GM12878 (cell line): ENCODE measurements around the gene SERPINE3. TPM values are rescaled to one million over a fixed set of nuclear protein-coding genes. Genes with fewer than 3 reads are reported as not detected.

Experiments
- ATAC-seq: fragments of 200-7000 bp; cut with Tn5 transposase; 3 replicates; pipeline ENCODE4 v1.9.1; 2020; ENCODE audit warnings: mild to moderate bottlenecking, moderate library complexity
- BruUV-seq: library from RNA; stranded (reverse); fragments of 400-500 nt; replicated peaks from 2 replicates; lab custom pipeline; 2021; lab: Mats Ljungman, UMichigan
- CTCF ChIA-PET: fragments of 300-600 bp; sonication (Branson Sonifier 250); formaldehyde crosslinking; extraction: SDS; loops from one replicate; lab custom pipeline; 2021; ENCODE audit warnings: inconsistent platforms; lab: Yijun Ruan, JAX
- POLR2A ChIA-PET: fragments of 350-600 bp; formaldehyde crosslinking; extraction: SDS; loops from one replicate; lab custom pipeline; 2021; ENCODE audit warnings: inconsistent platforms; lab: Charles Lee
- RAD21 ChIA-PET: fragments of 300-600 bp; sonication (Branson Sonifier 250); formaldehyde crosslinking; loops from one replicate; lab custom pipeline; 2023; ENCODE audit warnings: antibody characterized with exemption; ENCODE audit not compliant: unreplicated experiment; lab: Charles Lee
- SMC1A ChIA-PET: fragments of 300-600 bp; sonication (Branson Sonifier 250); formaldehyde crosslinking; loops from one replicate; lab custom pipeline; 2023; ENCODE audit not compliant: unreplicated experiment, uncharacterized antibody; lab: Charles Lee
- DNase-seq: peaks from one replicate; pipeline ENCODE4 v3.0.0-alpha.2; 2011; ENCODE audit warnings: low read depth, low spot score
- FAIRE-seq: peaks from 3 replicates; lab custom pipeline; 2011; peaks lifted over from hg19 to GRCh38; lab: Jason Lieb, UNC
- H2AFZ ChIP-seq: 2 replicates; pipeline ENCODE4 v1.6.0; 2011; ENCODE audit warnings: low read depth, low read length, control low read depth; ENCODE audit not compliant: control insufficient read depth
- H3K27ac ChIP-seq: 2 replicates; pipeline ENCODE4 v1.5.1; 2011; ENCODE audit warnings: control low read depth; ENCODE audit not compliant: control insufficient read depth, insufficient read depth
- H3K27me3 ChIP-seq, 2 experiments: replicated peaks in 1 of 2; 2 replicates each; pipeline versions ENCODE4 v1.6.0 to v1.6.1; 2011; ENCODE audit warnings: low read length in 1 of 2; ENCODE audit not compliant: control insufficient read depth in 2 of 2, insufficient read depth in 2 of 2
- H3K36me3 ChIP-seq, 2 experiments: 2 replicates each; pipeline ENCODE4 v1.5.1; 2011; ENCODE audit warnings: low read length in 1 of 2; ENCODE audit not compliant: control insufficient read depth in 2 of 2, insufficient read depth in 2 of 2
- H3K4me1 ChIP-seq: 2 replicates; pipeline ENCODE4 v1.6.1; 2011; ENCODE audit warnings: mild to moderate bottlenecking, low read length, moderate library complexity, mixed read lengths; ENCODE audit not compliant: control insufficient read depth, insufficient read depth
- H3K4me2 ChIP-seq: 2 replicates; pipeline ENCODE4 v1.6.0; 2011; ENCODE audit warnings: control low read depth; ENCODE audit not compliant: control insufficient read depth, insufficient read depth
- H3K4me3 ChIP-seq: fragments of 200-600 bp; sonication (generic); 2 replicates; pipeline ENCODE4 v1.5.1; 2016
- H3K79me2 ChIP-seq: 2 replicates; pipeline ENCODE4 v1.6.0; 2011; ENCODE audit warnings: low read length; ENCODE audit not compliant: control insufficient read depth, insufficient read depth
- H3K9ac ChIP-seq: 2 replicates; pipeline ENCODE4 v1.8.0; 2011; ENCODE audit warnings: low read length, control low read depth, mixed read lengths; ENCODE audit not compliant: control insufficient read depth, insufficient read depth
- H3K9me3 ChIP-seq: replicated peaks from 3 replicates; pipeline ENCODE4 v1.5.1; 2011; ENCODE audit warnings: mild to moderate bottlenecking, low read length; ENCODE audit not compliant: control insufficient read depth, insufficient read depth
- H4K20me1 ChIP-seq: 2 replicates; pipeline ENCODE4 v1.6.0; 2011; ENCODE audit not compliant: control insufficient read depth, insufficient read depth
- CBX3 ChIP-seq: fragments of 200-600 bp; sonication (generic); IDR thresholded peaks from 2 replicates; pipeline ENCODE4 v1.6.1; 2016; ENCODE audit warnings: low read depth, borderline replicate concordance
- DPF2 ChIP-seq: fragments of 450-650 bp; IDR thresholded peaks from 2 replicates; pipeline ENCODE4 v1.6.1; 2017; ENCODE audit warnings: mild to moderate bottlenecking
- HDGF ChIP-seq: fragments of 450-650 bp; IDR thresholded peaks from 2 replicates; pipeline ENCODE4 v1.6.1; 2016; ENCODE audit warnings: antibody characterized with exemption
- NBN ChIP-seq: fragments of 450-650 bp; IDR thresholded peaks from 2 replicates; pipeline ENCODE4 v1.6.1; 2016
- NFIC ChIP-seq: IDR thresholded peaks from 2 replicates; pipeline ENCODE4 v1.6.1; 2012; ENCODE audit warnings: low read depth, mild to moderate bottlenecking, inconsistent platforms, low read length, moderate library complexity
- NR2C1 ChIP-seq: fragments of 450-650 bp; IDR thresholded peaks from 2 replicates; pipeline ENCODE4 v1.6.1; 2017; ENCODE audit warnings: antibody characterized with exemption, mild to moderate bottlenecking, moderate library complexity
- PAX5 ChIP-seq: IDR thresholded peaks from 2 replicates; pipeline ENCODE4 v1.6.1; 2011; ENCODE audit warnings: low read depth, low read length, borderline replicate concordance
- PAX8 ChIP-seq: fragments of 450-650 bp; IDR thresholded peaks from 2 replicates; pipeline ENCODE4 v1.6.1; 2017; ENCODE audit warnings: mild to moderate bottlenecking, moderate library complexity
- SMAD5 ChIP-seq: IDR thresholded peaks from 2 replicates; pipeline ENCODE4 v1.6.1; 2016; ENCODE audit warnings: antibody characterized with exemption, low read depth
- SRF ChIP-seq, 2 experiments: IDR thresholded peaks; 2 replicates each; pipeline ENCODE4 v1.6.1; 2011; ENCODE audit warnings: low read depth in 2 of 2, low read length in 2 of 2, mild to moderate bottlenecking in 1 of 2, moderate library complexity in 1 of 2
- ZNF217 ChIP-seq: fragments of 450-650 bp; IDR thresholded peaks from 2 replicates; pipeline ENCODE4 v1.6.1; 2017; ENCODE audit warnings: antibody characterized with exemption, mild to moderate bottlenecking
- ZNF24 ChIP-seq: fragments of 450-650 bp; IDR thresholded peaks from 2 replicates; pipeline ENCODE4 v1.6.1; 2017; ENCODE audit warnings: antibody characterized with exemption, mild to moderate bottlenecking
- ZSCAN29 ChIP-seq: fragments of 450-650 bp; IDR thresholded peaks from 2 replicates; pipeline ENCODE4 v1.6.1; 2017; ENCODE audit warnings: mild to moderate bottlenecking, moderate library complexity
- in situ Hi-C: fragments of 300-500 bp; cut with MboI; formaldehyde crosslinking; loops from 9 replicates; pipeline ENCODE4 v1.14.3; 2018; ENCODE audit warnings: mixed read lengths
- intact Hi-C: fragments of 100-400 bp; cut with micrococcal nuclease; formaldehyde crosslinking; loops from one replicate; pipeline ENCODE4 v1.14.2; 2022; ENCODE audit not compliant: unreplicated experiment
- polyA plus RNA-seq, 11 experiments: library from polyadenylated mRNA; depleted of rRNA in 4 of 11; unstranded in 6 of 11; stranded (reverse) in 5 of 11; fragments of >200 nt; fragmentation: Nextera tagmentation in 4 of 11; fragmentation: Illumina TruSeq in 1 of 11; extraction: Ambion mirVana in 4 of 11; extraction: Trizol in 1 of 11; gene quantifications; 1 replicate in 1 of 11; 2 replicates in 10 of 11; pipeline versions ENCODE4 v1.2.1 to v1.2.3, GENCODE V29; 2011 to 2016; ENCODE audit warnings: inconsistent platforms in 2 of 11, missing spikeins in 2 of 11, low read depth in 1 of 11
- total RNA-seq, 4 experiments: library from RNA; depleted of rRNA in 3 of 4; stranded (reverse); fragments of >200 nt in 3 of 4; fragmentation: Illumina TruSeq in 1 of 4; extraction: Trizol in 1 of 4; gene quantifications; 2 replicates each; pipeline versions ENCODE4 v1.2.1 to v1.2.3, GENCODE V29; 2013 to 2021
- TF ChIP-seq, protein P1 (sequence below): fragments of 450-650 bp; IDR thresholded peaks from 2 replicates; pipeline ENCODE4 v1.6.1; 2016; ENCODE audit warnings: mild to moderate bottlenecking, moderate library complexity, borderline replicate concordance

SERPINE3 gene
- total and polyA plus RNA-seq, 10 of the 15 experiments (the other 5 are each of a cell fraction or from before 2014, with no cell fraction given), result 0.19 TPM; not detected in 9

DNA sequence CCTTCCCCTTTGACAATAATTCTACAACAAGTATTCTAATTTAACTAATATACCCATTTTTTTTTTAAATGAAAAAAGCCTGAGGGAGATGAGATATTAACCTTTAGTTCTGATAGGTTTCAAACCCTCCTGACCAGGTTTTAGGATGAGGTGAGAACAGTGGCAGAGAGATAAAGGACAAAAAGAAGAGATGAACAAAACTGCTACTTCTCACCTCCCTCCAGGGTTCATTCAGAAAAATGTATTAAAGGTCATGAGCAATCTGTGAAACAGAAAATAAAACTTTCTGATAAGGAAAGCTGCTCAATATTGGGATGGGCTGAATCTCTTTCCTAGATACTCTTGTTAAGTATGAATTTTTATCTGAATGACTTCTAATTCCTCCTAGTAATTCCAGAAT, 24.1 kb downstream of the SERPINE3 start:
- ChIA-PET RAD21 (no interaction called here), POLR2A (no interaction called here), SMC1A (no interaction called here), CTCF (no interaction called here)
- in situ Hi-C loops, result no loop called here
- Histone ChIP-seq H3K4me3 (no peak overlapping the region), H3K27ac (no peak overlapping the region), H2AFZ (no peak overlapping the region), H3K36me3 (peaks cover 0 to 19% of the 10 kb centered on the region in 2 experiments; a peak in 3 of 4 replicates), H3K9ac (no peak overlapping the region), H3K9me3 (no peaks in the 10 kb centered on the region)
- no peak for ATAC-seq
- DNase-seq, result no peak
- FAIRE-seq, result no peak
- TF ChIP-seq NBN (no peak), DPF2 (no peak), PAX5 (no peak), CBX3 (no peak), ZNF217 (no peak), HDGF (no peak), NR2C1 (no peak), NFIC (no peak), SRF (IDR thresholded peaks at IDR 0.05; ENCODE audit: low read depth in 2 of 2, low read length in 2 of 2) (no peak), SMAD5 (no peak), ZSCAN29 (no peak), ZNF24 (no peak), PAX8 (no peak)
- TF ChIP-seq, protein P1, sequence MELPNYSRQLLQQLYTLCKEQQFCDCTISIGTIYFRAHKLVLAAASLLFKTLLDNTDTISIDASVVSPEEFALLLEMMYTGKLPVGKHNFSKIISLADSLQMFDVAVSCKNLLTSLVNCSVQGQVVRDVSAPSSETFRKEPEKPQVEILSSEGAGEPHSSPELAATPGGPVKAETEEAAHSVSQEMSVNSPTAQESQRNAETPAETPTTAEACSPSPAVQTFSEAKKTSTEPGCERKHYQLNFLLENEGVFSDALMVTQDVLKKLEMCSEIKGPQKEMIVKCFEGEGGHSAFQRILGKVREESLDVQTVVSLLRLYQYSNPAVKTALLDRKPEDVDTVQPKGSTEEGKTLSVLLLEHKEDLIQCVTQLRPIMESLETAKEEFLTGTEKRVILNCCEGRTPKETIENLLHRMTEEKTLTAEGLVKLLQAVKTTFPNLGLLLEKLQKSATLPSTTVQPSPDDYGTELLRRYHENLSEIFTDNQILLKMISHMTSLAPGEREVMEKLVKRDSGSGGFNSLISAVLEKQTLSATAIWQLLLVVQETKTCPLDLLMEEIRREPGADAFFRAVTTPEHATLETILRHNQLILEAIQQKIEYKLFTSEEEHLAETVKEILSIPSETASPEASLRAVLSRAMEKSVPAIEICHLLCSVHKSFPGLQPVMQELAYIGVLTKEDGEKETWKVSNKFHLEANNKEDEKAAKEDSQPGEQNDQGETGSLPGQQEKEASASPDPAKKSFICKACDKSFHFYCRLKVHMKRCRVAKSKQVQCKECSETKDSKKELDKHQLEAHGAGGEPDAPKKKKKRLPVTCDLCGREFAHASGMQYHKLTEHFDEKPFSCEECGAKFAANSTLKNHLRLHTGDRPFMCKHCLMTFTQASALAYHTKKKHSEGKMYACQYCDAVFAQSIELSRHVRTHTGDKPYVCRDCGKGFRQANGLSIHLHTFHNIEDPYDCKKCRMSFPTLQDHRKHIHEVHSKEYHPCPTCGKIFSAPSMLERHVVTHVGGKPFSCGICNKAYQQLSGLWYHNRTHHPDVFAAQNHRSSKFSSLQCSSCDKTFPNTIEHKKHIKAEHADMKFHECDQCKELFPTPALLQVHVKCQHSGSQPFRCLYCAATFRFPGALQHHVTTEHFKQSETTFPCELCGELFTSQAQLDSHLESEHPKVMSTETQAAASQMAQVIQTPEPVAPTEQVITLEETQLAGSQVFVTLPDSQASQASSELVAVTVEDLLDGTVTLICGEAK, result no peak
- TF ChIP-seq, all 136 proteins: peak for 0
- H3K4me1 ChIP-seq, result no peaks in the 10 kb centered on the region; the same call in 1 of the 2 replicates
- no peak overlapping the region for H3K4me2 ChIP-seq
- H4K20me1 ChIP-seq, result no peaks in the 10 kb centered on the region
- H3K79me2 ChIP-seq, result no peaks in the 10 kb centered on the region
- H3K27me3 ChIP-seq, result no peaks in the 10 kb centered on the region
- intact Hi-C loops, result no loop called here
- no TSS peak for BruUV-seq
